Panc1 (cell line): ENCODE data around the gene SLC9B1. TPM values are rescaled to one million over a fixed set of nuclear protein-coding genes. Genes with fewer than 3 reads are reported as not detected.
"Not testable (repeated sequence)": the region's sequence is repeated elsewhere in the genome, so short reads cannot be mapped to it uniquely, and the experiment has no call there.

Source experiments
- ATAC-seq: fragments of 200-7000 bp; cut with Tn5 transposase; 2 replicates; pipeline ENCODE4 v1.9.1; 2020; ENCODE audit warnings: mild to moderate bottlenecking, moderate library complexity
- BruUV-seq: library from RNA; stranded (reverse); fragments of 400-500 nt; replicated peaks from 2 replicates; lab custom pipeline; 2021; lab: Mats Ljungman, UMichigan
- CTCF ChIA-PET: fragments of 300-600 bp; sonication (Branson Sonifier 250); formaldehyde crosslinking; loops from one replicate; lab custom pipeline; 2022; ENCODE audit warnings: antibody characterized with exemption; lab: Charles Lee
- POLR2A ChIA-PET: fragments of 300-600 bp; sonication (Branson Sonifier 250); formaldehyde crosslinking; loops from one replicate; lab custom pipeline; 2022; ENCODE audit warnings: antibody characterized with exemption; lab: Charles Lee
- DNase-seq: peaks from one replicate; pipeline ENCODE4 v3.0.0-alpha.2; 2010; ENCODE audit warnings: low read depth, low spot score
- H3K27ac ChIP-seq: 2 replicates; pipeline ENCODE4 v1.5.1; 2011; ENCODE audit warnings: mild to moderate bottlenecking, low read length, inconsistent platforms
- H3K27me3 ChIP-seq: fragments of 200-500 bp; sonication (Bioruptor generic); 2 replicates; pipeline ENCODE4 v1.6.0; 2014; ENCODE audit warnings: low read length, inconsistent platforms; ENCODE audit not compliant: control insufficient read depth, insufficient read depth
- H3K36me3 ChIP-seq: fragments of 200-500 bp; sonication (Bioruptor generic); 2 replicates; pipeline ENCODE4 v1.5.1; 2014; ENCODE audit warnings: inconsistent platforms, mild to moderate bottlenecking, low read length, moderate library complexity; ENCODE audit not compliant: control insufficient read depth, insufficient read depth
- H3K4me1 ChIP-seq: 2 replicates; pipeline ENCODE4 v1.5.1; 2011; ENCODE audit warnings: inconsistent platforms, mild to moderate bottlenecking, low read length, moderate library complexity; ENCODE audit not compliant: control insufficient read depth, insufficient read depth
- H3K4me3 ChIP-seq, 2 experiments: 2 replicates each; pipeline ENCODE4 v1.5.1; 2011 to 2012; ENCODE audit warnings: low read depth in 2 of 2, low read length in 2 of 2, mild to moderate bottlenecking in 2 of 2, inconsistent platforms in 1 of 2, moderate library complexity in 1 of 2
- H3K9me3 ChIP-seq: fragments of 200-500 bp; sonication (Bioruptor generic); 2 replicates; pipeline ENCODE4 v1.5.1; 2014; ENCODE audit warnings: low read depth, mild to moderate bottlenecking, inconsistent platforms, low read length, moderate library complexity; ENCODE audit not compliant: control insufficient read depth, insufficient read depth
- POLR2AphosphoS5 ChIP-seq: IDR thresholded peaks from 2 replicates; pipeline ENCODE4 v1.6.1; 2012; ENCODE audit warnings: mild to moderate bottlenecking, low read depth, low read length, moderate library complexity
- SIN3A ChIP-seq: IDR thresholded peaks from 2 replicates; pipeline ENCODE4 v1.6.1; 2012; ENCODE audit warnings: low read depth, mild to moderate bottlenecking, low read length, moderate library complexity, borderline replicate concordance; ENCODE audit not compliant: insufficient read depth
- TCF7L2 ChIP-seq: IDR thresholded peaks from 2 replicates; pipeline ENCODE4 v1.6.1; 2011; ENCODE audit warnings: mild to moderate bottlenecking, low read depth, low read length, inconsistent platforms
- in situ Hi-C: cut with HindIII; loops from 2 replicates; pipeline ENCODE4 v1.10.0; 2016; ENCODE audit warnings: low sequenced_read_pairs, low pct_unique_long_range_greater_than_20kb
- intact Hi-C: fragments of 100-400 bp; cut with micrococcal nuclease; formaldehyde crosslinking; loops from one replicate; pipeline ENCODE4 v1.10.0; 2022; ENCODE audit not compliant: unreplicated experiment
- total RNA-seq: library from RNA; stranded (reverse); gene quantifications from one replicate; pipeline ENCODE4 v1.2.1, GENCODE V29; 2021; ENCODE audit not compliant: unreplicated experiment
- TF ChIP-seq, protein P1 (sequence below), 2 experiments: IDR thresholded peaks; 2 replicates each; pipeline ENCODE4 v1.6.1; 2011 to 2012; ENCODE audit warnings: low read depth in 2 of 2, control low read depth in 1 of 2, low read length in 1 of 2, mild to moderate bottlenecking in 1 of 2, moderate library complexity in 1 of 2; ENCODE audit not compliant: insufficient read depth in 1 of 2
- TF ChIP-seq, protein P2 (sequence below): fragments of 450-650 bp; IDR thresholded peaks from 2 replicates; pipeline ENCODE4 v1.5.1; 2017; ENCODE audit warnings: mild to moderate bottlenecking

The SLC9B1 gene
- total RNA-seq, 1 experiment from 2014 or later: 0.41 TPM

DNA sequence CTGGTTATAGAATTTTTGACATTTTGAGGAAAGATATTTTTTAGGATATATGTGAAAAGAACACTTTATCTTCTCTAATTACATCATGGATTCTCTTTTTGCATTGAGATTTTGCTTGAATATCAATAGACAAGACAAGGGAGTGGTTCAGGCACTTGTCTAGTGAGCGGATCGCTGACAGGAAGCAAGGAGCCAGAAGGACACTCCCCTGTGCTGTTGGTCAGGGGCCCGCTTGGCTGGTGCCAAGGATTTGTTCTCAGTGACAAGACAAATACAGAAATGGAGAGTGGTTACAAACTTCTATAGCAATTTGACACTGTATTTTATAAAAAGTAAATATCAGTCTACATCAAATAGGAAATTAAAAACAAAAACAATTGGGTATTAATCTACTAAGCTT, 60.0 kb downstream of the SLC9B1 start:
- intact Hi-C loops: no loop called here
- TF ChIP-seq, protein P1, sequence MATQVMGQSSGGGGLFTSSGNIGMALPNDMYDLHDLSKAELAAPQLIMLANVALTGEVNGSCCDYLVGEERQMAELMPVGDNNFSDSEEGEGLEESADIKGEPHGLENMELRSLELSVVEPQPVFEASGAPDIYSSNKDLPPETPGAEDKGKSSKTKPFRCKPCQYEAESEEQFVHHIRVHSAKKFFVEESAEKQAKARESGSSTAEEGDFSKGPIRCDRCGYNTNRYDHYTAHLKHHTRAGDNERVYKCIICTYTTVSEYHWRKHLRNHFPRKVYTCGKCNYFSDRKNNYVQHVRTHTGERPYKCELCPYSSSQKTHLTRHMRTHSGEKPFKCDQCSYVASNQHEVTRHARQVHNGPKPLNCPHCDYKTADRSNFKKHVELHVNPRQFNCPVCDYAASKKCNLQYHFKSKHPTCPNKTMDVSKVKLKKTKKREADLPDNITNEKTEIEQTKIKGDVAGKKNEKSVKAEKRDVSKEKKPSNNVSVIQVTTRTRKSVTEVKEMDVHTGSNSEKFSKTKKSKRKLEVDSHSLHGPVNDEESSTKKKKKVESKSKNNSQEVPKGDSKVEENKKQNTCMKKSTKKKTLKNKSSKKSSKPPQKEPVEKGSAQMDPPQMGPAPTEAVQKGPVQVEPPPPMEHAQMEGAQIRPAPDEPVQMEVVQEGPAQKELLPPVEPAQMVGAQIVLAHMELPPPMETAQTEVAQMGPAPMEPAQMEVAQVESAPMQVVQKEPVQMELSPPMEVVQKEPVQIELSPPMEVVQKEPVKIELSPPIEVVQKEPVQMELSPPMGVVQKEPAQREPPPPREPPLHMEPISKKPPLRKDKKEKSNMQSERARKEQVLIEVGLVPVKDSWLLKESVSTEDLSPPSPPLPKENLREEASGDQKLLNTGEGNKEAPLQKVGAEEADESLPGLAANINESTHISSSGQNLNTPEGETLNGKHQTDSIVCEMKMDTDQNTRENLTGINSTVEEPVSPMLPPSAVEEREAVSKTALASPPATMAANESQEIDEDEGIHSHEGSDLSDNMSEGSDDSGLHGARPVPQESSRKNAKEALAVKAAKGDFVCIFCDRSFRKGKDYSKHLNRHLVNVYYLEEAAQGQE (IDR thresholded peaks at IDR 0.05; ENCODE audit: insufficient read depth in 1 of 2, low read depth in 2 of 2, low read length in 1 of 2): no peak
- TF ChIP-seq TCF7L2 (no peak), POLR2AphosphoS5 (no peak), SIN3A (no peak)
- TF ChIP-seq, protein P2, sequence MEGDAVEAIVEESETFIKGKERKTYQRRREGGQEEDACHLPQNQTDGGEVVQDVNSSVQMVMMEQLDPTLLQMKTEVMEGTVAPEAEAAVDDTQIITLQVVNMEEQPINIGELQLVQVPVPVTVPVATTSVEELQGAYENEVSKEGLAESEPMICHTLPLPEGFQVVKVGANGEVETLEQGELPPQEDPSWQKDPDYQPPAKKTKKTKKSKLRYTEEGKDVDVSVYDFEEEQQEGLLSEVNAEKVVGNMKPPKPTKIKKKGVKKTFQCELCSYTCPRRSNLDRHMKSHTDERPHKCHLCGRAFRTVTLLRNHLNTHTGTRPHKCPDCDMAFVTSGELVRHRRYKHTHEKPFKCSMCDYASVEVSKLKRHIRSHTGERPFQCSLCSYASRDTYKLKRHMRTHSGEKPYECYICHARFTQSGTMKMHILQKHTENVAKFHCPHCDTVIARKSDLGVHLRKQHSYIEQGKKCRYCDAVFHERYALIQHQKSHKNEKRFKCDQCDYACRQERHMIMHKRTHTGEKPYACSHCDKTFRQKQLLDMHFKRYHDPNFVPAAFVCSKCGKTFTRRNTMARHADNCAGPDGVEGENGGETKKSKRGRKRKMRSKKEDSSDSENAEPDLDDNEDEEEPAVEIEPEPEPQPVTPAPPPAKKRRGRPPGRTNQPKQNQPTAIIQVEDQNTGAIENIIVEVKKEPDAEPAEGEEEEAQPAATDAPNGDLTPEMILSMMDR: no peak
- no TSS peak for BruUV-seq
- POLR2A ChIA-PET: no interaction called here
- CTCF ChIA-PET: no interaction called here
- in situ Hi-C loops: no loop called here
- Histone ChIP-seq H3K4me3 (no peak overlapping the region), H3K36me3 (no peaks in the 10 kb centered on the region), H3K27me3 (no peaks in the 10 kb centered on the region), H3K27ac (no peak overlapping the region), H3K9me3 (no peaks in the 10 kb centered on the region), H3K4me1 (no peaks in the 10 kb centered on the region)
- DNase-seq (no peak), ATAC-seq (no peak)

DNA sequence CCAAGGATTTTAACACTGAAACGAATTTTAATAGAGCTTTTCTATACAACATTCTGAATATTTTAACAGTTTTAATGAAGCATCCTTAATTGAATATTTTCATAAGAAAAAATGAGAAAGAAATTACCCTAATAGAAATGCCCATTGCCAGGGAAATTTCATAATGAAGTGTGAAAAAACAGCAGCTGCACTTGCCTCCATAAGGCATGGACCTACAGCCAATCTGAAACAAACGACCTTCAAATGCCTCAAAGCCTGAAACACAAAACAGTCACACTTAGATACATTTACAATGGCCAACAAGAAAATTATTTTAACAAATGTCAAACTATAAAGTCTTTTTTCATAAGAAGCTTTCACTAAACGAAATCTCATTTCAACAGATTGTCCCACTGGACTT, 74.4 kb downstream of the SLC9B1 start:
- Histone ChIP-seq H3K4me3 (no peak overlapping the region), H3K27ac (no peak overlapping the region), H3K4me1 (no peaks in the 10 kb centered on the region), H3K36me3 (no peaks in the 10 kb centered on the region), H3K27me3 (no peaks in the 10 kb centered on the region), H3K9me3 (no peaks in the 10 kb centered on the region)
- no TSS peak for BruUV-seq
- TF ChIP-seq SIN3A: no peak
- TF ChIP-seq, protein P1 (IDR thresholded peaks at IDR 0.05; ENCODE audit: insufficient read depth in 1 of 2, low read depth in 2 of 2, low read length in 1 of 2): no peak
- no peak for TF ChIP-seq TCF7L2
- no peak for TF ChIP-seq POLR2AphosphoS5
- TF ChIP-seq, protein P2: no peak
- ChIA-PET POLR2A (no interaction called here), CTCF (no interaction called here)
- intact Hi-C loops: no loop called here
- ATAC-seq (no peak), DNase-seq (no peak)
- in situ Hi-C loops: no loop called here

DNA sequence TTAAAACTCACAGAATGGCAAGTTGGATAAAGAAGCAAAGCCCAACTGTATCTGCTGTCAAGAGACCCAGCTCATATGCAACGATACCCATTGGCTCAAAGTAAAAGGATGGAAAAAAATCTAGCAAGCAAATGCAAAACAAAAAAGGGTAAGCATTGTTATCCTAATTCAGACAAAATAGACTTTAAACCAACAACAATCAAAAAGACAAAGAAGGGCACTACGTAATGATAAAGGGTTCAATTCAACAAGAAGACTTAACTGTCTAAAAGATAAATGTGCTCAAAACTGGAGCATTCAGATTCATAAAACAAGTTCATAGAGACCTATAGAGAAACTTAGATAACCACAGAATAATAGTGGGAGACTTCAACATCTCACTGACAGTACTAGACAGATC, 81.4 kb downstream of the SLC9B1 start:
- ATAC-seq, in situ Hi-C loops, intact Hi-C loops, H3K4me3 ChIP-seq, H3K27ac ChIP-seq, H3K9me3 ChIP-seq, BruUV-seq, H3K36me3 ChIP-seq, DNase-seq, POLR2A ChIA-PET, H3K4me1 ChIP-seq, H3K27me3 ChIP-seq: not testable (repeated sequence)
- CTCF ChIA-PET: interaction anchor here (0.6 kb wide), 1 partner anchor 176 kb away, joined by 3 read pairs; no protein-coding TSS in a partner anchor
